GM12878 (cell line): ENCODE data around the gene MICA. TPM values are rescaled to one million over a fixed set of nuclear protein-coding genes. Genes with fewer than 3 reads are reported as not detected.

Experiments used
- ATAC-seq: fragments of 200-7000 bp; cut with Tn5 transposase; 3 replicates; pipeline ENCODE4 v1.9.1; 2020; ENCODE audit warnings: mild to moderate bottlenecking, moderate library complexity
- BruUV-seq: library from RNA; stranded (reverse); fragments of 400-500 nt; replicated peaks from 2 replicates; lab custom pipeline; 2021; lab: Mats Ljungman, UMichigan
- CTCF ChIA-PET: fragments of 300-600 bp; sonication (Branson Sonifier 250); formaldehyde crosslinking; extraction: SDS; loops from one replicate; lab custom pipeline; 2021; ENCODE audit warnings: inconsistent platforms; lab: Yijun Ruan, JAX
- POLR2A ChIA-PET: fragments of 350-600 bp; formaldehyde crosslinking; extraction: SDS; loops from one replicate; lab custom pipeline; 2021; ENCODE audit warnings: inconsistent platforms; lab: Charles Lee
- RAD21 ChIA-PET: fragments of 300-600 bp; sonication (Branson Sonifier 250); formaldehyde crosslinking; loops from one replicate; lab custom pipeline; 2023; ENCODE audit warnings: antibody characterized with exemption; ENCODE audit not compliant: unreplicated experiment; lab: Charles Lee
- SMC1A ChIA-PET: fragments of 300-600 bp; sonication (Branson Sonifier 250); formaldehyde crosslinking; loops from one replicate; lab custom pipeline; 2023; ENCODE audit not compliant: unreplicated experiment, uncharacterized antibody; lab: Charles Lee
- DNase-seq: peaks from one replicate; pipeline ENCODE4 v3.0.0-alpha.2; 2011; ENCODE audit warnings: low read depth, low spot score
- FAIRE-seq: peaks from 3 replicates; lab custom pipeline; 2011; peaks lifted over from hg19 to GRCh38; lab: Jason Lieb, UNC
- H2AFZ ChIP-seq: 2 replicates; pipeline ENCODE4 v1.6.0; 2011; ENCODE audit warnings: low read depth, low read length, control low read depth; ENCODE audit not compliant: control insufficient read depth
- H3K27ac ChIP-seq: 2 replicates; pipeline ENCODE4 v1.5.1; 2011; ENCODE audit warnings: control low read depth; ENCODE audit not compliant: control insufficient read depth, insufficient read depth
- H3K27me3 ChIP-seq, 2 experiments: replicated peaks in 1 of 2; 2 replicates each; pipeline versions ENCODE4 v1.6.0 to v1.6.1; 2011; ENCODE audit warnings: low read length in 1 of 2; ENCODE audit not compliant: control insufficient read depth in 2 of 2, insufficient read depth in 2 of 2
- H3K36me3 ChIP-seq, 2 experiments: 2 replicates each; pipeline ENCODE4 v1.5.1; 2011; ENCODE audit warnings: low read length in 1 of 2; ENCODE audit not compliant: control insufficient read depth in 2 of 2, insufficient read depth in 2 of 2
- H3K4me1 ChIP-seq: 2 replicates; pipeline ENCODE4 v1.6.1; 2011; ENCODE audit warnings: mild to moderate bottlenecking, low read length, moderate library complexity, mixed read lengths; ENCODE audit not compliant: control insufficient read depth, insufficient read depth
- H3K4me2 ChIP-seq: 2 replicates; pipeline ENCODE4 v1.6.0; 2011; ENCODE audit warnings: control low read depth; ENCODE audit not compliant: control insufficient read depth, insufficient read depth
- H3K4me3 ChIP-seq: fragments of 200-600 bp; sonication (generic); 2 replicates; pipeline ENCODE4 v1.5.1; 2016
- H3K79me2 ChIP-seq: 2 replicates; pipeline ENCODE4 v1.6.0; 2011; ENCODE audit warnings: low read length; ENCODE audit not compliant: control insufficient read depth, insufficient read depth
- H3K9ac ChIP-seq: 2 replicates; pipeline ENCODE4 v1.8.0; 2011; ENCODE audit warnings: low read length, control low read depth, mixed read lengths; ENCODE audit not compliant: control insufficient read depth, insufficient read depth
- H3K9me3 ChIP-seq: replicated peaks from 3 replicates; pipeline ENCODE4 v1.5.1; 2011; ENCODE audit warnings: mild to moderate bottlenecking, low read length; ENCODE audit not compliant: control insufficient read depth, insufficient read depth
- H4K20me1 ChIP-seq: 2 replicates; pipeline ENCODE4 v1.6.0; 2011; ENCODE audit not compliant: control insufficient read depth, insufficient read depth
- ASH2L ChIP-seq: fragments of 300-600, 200-600 bp; sonication (generic); IDR thresholded peaks from 2 replicates; pipeline ENCODE4 v1.6.1; 2017; ENCODE audit warnings: low read depth, mild to moderate bottlenecking, borderline replicate concordance
- BACH1 ChIP-seq: fragments of 450-650 bp; IDR thresholded peaks from 2 replicates; pipeline ENCODE4 v1.6.1; 2017; ENCODE audit warnings: mild to moderate bottlenecking, borderline replicate concordance
- CBFB ChIP-seq: IDR thresholded peaks from 2 replicates; pipeline ENCODE4 v1.6.1; 2016; ENCODE audit warnings: antibody characterized with exemption, low read depth
- CHD1 ChIP-seq: IDR thresholded peaks from 2 replicates; pipeline ENCODE4 v1.6.1; 2012; ENCODE audit warnings: low read depth, low read length, improper control_type of control experiment
- CHD2 ChIP-seq: IDR thresholded peaks from 2 replicates; pipeline ENCODE4 v1.6.1; 2011; ENCODE audit warnings: low read depth, low read length, improper control_type of control experiment, borderline replicate concordance
- CREB1 ChIP-seq: IDR thresholded peaks from 2 replicates; pipeline ENCODE4 v1.6.1; 2012; ENCODE audit warnings: low read depth, mild to moderate bottlenecking, inconsistent platforms
- FOXK2 ChIP-seq: fragments of 450-650 bp; IDR thresholded peaks from 2 replicates; pipeline ENCODE4 v1.6.1; 2017; ENCODE audit warnings: mild to moderate bottlenecking, moderate library complexity
- IRF5 ChIP-seq: fragments of 450-650 bp; IDR thresholded peaks from 2 replicates; pipeline ENCODE4 v1.6.1; 2017; ENCODE audit warnings: borderline replicate concordance
- JUNB ChIP-seq: IDR thresholded peaks from 2 replicates; pipeline ENCODE4 v1.6.1; 2016; ENCODE audit warnings: antibody characterized with exemption, mild to moderate bottlenecking
- MEF2B ChIP-seq: fragments of 450-650 bp; IDR thresholded peaks from 2 replicates; pipeline ENCODE4 v1.6.1; 2018; ENCODE audit warnings: mild to moderate bottlenecking, moderate library complexity; ENCODE audit not compliant: partially characterized antibody, poor library complexity, severe bottlenecking
- NR2C1 ChIP-seq: fragments of 450-650 bp; IDR thresholded peaks from 2 replicates; pipeline ENCODE4 v1.6.1; 2017; ENCODE audit warnings: antibody characterized with exemption, mild to moderate bottlenecking, moderate library complexity
- PKNOX1 ChIP-seq: fragments of 450-650 bp; IDR thresholded peaks from 2 replicates; pipeline ENCODE4 v1.6.1; 2016; ENCODE audit warnings: mild to moderate bottlenecking
- TARDBP ChIP-seq: IDR thresholded peaks from 2 replicates; pipeline ENCODE4 v1.6.1; 2016; ENCODE audit warnings: borderline replicate concordance
- YBX1 ChIP-seq: fragments of 450-650 bp; IDR thresholded peaks from 2 replicates; pipeline ENCODE4 v1.6.1; 2016; ENCODE audit warnings: antibody characterized with exemption
- ZBTB4 ChIP-seq: fragments of 450-650 bp; formaldehyde crosslinking; IDR thresholded peaks from 2 replicates; pipeline ENCODE4 v1.4.0; 2022; ENCODE audit warnings: mild to moderate bottlenecking, moderate library complexity
- ZNF24 ChIP-seq: fragments of 450-650 bp; IDR thresholded peaks from 2 replicates; pipeline ENCODE4 v1.6.1; 2017; ENCODE audit warnings: antibody characterized with exemption, mild to moderate bottlenecking
- WGBS: methylation state at CpG from one replicate; pipeline ENCODE4 v1.1.6; 2016; ENCODE audit warnings: low lambda C conversion rate; ENCODE audit not compliant: insufficient replicate concordance, insufficient coverage; ENCODE audit errors: missing lambda C conversion rate; 5-methylcytosine and 5-hydroxymethylcytosine counted together
- in situ Hi-C: fragments of 300-500 bp; cut with MboI; formaldehyde crosslinking; loops from 9 replicates; pipeline ENCODE4 v1.14.3; 2018; ENCODE audit warnings: mixed read lengths
- intact Hi-C: fragments of 100-400 bp; cut with micrococcal nuclease; formaldehyde crosslinking; loops from one replicate; pipeline ENCODE4 v1.14.2; 2022; ENCODE audit not compliant: unreplicated experiment
- polyA plus RNA-seq, 11 experiments: library from polyadenylated mRNA; depleted of rRNA in 4 of 11; unstranded in 6 of 11; stranded (reverse) in 5 of 11; fragments of >200 nt; fragmentation: Nextera tagmentation in 4 of 11; fragmentation: Illumina TruSeq in 1 of 11; extraction: Ambion mirVana in 4 of 11; extraction: Trizol in 1 of 11; gene quantifications; 1 replicate in 1 of 11; 2 replicates in 10 of 11; pipeline versions ENCODE4 v1.2.1 to v1.2.3, GENCODE V29; 2011 to 2016; ENCODE audit warnings: inconsistent platforms in 2 of 11, missing spikeins in 2 of 11, low read depth in 1 of 11
- total RNA-seq, 4 experiments: library from RNA; depleted of rRNA in 3 of 4; stranded (reverse); fragments of >200 nt in 3 of 4; fragmentation: Illumina TruSeq in 1 of 4; extraction: Trizol in 1 of 4; gene quantifications; 2 replicates each; pipeline versions ENCODE4 v1.2.1 to v1.2.3, GENCODE V29; 2013 to 2021

Gene MICA
- total and polyA plus RNA-seq, 10 of the 15 experiments (the other 5 are each of a cell fraction or from before 2014, with no cell fraction given), result 3.6 to 10.5 (median 6.9) TPM

- TF ChIP-seq PKNOX1 (no peak), ZNF24 (no peak), BACH1 (no peak), NR2C1 (no peak), FOXK2 (no peak), CHD2 (no peak), YBX1 (no peak)
These were observed 18.4 kb upstream of the MICA start (continued) for GRCh38 chr6:31385041-31385440.

- CTCF ChIA-PET, result interaction anchor here (1.3 to 1.5 kb wide), 2 partner anchors 12 to 24 kb away, joined by 3 to 4 read pairs; no protein-coding TSS in a partner anchor
- H3K36me3 ChIP-seq, result no peaks in the 10 kb centered on the region
- H3K4me3 ChIP-seq, result no peak overlapping the region
- H2AFZ ChIP-seq, result no peak overlapping the region
- H3K79me2 ChIP-seq, result no peaks in the 10 kb centered on the region
- POLR2A ChIA-PET, result interaction anchor here (1.1 kb wide), 1 partner anchor 154 kb away, joined by 4 read pairs; no protein-coding TSS in a partner anchor
- DNase-seq (no peak), ATAC-seq (no peak), FAIRE-seq (no peak)
- BruUV-seq, result no TSS peak
- no peaks in the 10 kb centered on the region for H3K4me1 ChIP-seq
- H3K9me3 ChIP-seq, result no peaks in the 10 kb centered on the region
- in situ Hi-C loops (no loop called here), intact Hi-C loops (no loop called here)
- H3K27ac ChIP-seq, result no peak overlapping the region
- H3K27me3 ChIP-seq, result no peaks in the 10 kb centered on the region
- RAD21 ChIA-PET, result no interaction called here
- 60% methylated on average over 3 of the region's 3 CpGs for WGBS
- SMC1A ChIA-PET, result no interaction called here
- H4K20me1 ChIP-seq, result no peaks in the 10 kb centered on the region
- no peak overlapping the region for H3K9ac ChIP-seq
- no peak overlapping the region for H3K4me2 ChIP-seq
- TF ChIP-seq JUNB, result no peak
- TF ChIP-seq IRF5, result no peak
- TF ChIP-seq BACH1, result no peak
- no peak for TF ChIP-seq ZBTB4 (CRISPR knock-in tag)
- TF ChIP-seq TARDBP, result no peak
- no peak for TF ChIP-seq CHD1
- TF ChIP-seq MEF2B, result no peak
- no peak for TF ChIP-seq CREB1
- TF ChIP-seq ASH2L, result no peak
- no peak for TF ChIP-seq CBFB
- no peak for TF ChIP-seq PKNOX1
These were observed 17.3 kb upstream of the MICA start for GRCh38 chr6:31386099-31386498.
